IPS-11a (cell line): ENCODE results near the gene SRD5A1.

Experiments used
- H3K4me3 ChIP-seq: one replicate; pipeline ENCODE4 v1.5.1; 2013; ENCODE audit warnings: low read depth, low read length, control low read depth

SRD5A1 gene

DNA sequence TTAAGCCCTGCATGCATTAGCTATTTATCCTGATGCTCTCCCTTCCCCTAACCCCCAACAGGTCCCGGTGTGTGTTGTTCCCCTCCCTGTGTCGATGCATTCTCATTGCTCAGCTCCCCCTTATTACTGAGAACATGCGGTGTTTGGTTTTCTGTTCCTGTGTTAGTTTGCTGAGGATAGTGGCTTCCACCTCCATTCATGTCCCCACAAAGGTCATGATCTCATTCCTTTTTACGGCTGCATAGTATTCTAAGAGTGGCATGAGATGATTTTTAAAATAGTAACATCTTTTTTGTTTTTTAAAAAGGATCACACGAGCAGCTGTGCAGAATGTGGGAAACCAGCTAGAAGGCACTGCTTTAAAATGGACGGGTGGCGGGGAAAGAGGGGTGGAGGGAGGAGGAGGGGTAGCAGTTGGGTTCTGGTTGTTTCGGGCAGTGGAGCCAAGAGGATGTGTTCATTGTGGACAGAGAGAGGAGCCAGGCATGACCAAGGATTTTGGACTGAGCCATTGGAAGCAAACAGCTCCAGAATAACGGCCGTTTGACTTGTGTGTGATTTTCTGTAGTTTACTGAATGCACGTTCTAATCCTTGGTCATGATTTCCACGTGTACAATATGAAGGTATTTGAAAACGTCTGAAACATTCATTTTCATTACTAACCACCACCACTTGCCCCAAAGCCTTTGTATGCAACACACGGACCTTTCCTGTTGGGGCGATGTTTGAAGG is 78.3 kb downstream of the SRD5A1 start:
- H3K4me3 ChIP-seq = peak overlapping the region; percentile 72

DNA sequence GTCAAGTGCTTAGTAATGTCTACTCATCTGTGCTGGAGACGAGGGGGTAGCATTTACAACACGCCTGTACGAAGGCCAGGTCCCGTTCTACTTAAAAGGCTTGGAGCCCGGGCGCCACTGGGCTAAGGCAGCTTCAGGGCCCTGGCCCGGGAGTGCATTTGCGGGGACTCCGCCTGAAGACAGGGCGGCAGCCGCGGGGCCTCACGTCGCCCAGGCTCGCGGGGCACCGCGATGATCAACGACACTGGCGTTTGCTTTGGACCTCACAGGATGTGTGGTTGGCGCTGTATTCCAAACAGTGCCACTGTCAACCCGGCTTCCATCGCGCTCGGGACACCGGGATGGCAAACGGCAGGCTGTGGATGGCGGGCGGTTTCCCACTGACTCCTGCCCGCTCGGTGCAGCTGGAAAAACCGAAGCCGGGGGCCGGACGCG is 78.9 kb downstream of the SRD5A1 start:
- peak overlapping the region; percentile 72 for H3K4me3 ChIP-seq

DNA sequence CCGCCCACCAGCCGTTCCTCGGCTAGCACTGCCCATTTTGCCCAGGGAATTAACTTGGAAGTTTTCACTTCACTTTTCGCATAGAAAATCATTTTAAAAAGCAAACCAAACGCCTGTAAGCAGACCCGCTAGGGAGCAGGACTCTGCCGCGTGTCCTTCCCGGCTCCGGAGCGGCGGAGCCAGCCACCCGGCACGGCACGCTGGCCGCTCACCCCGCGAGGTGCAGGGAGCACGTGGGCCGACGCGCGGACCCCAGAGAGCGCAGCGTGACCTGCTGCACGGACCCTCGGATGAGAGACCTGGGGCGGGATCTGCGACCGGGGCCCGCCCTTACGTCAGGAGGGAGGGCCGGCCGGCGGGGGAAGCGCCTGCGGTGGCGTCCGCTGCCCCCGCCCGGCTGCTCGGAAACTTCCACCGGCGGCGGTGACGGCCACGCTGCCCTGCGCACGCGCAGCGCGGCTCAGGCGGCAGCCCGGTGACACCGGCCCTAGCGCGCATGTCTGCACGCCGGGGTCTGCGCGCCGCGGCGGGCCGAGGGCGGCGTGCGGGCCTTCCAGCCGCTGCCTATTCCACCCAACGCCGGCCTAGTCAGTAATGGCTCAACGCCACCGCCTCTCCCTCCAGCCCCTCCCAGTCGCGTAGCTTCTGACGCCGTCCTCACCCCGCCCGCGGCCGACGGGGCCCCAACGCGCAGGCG is 79.5 kb downstream of the SRD5A1 start:
- H3K4me3 ChIP-seq = peak overlapping the region; percentile 72

DNA sequence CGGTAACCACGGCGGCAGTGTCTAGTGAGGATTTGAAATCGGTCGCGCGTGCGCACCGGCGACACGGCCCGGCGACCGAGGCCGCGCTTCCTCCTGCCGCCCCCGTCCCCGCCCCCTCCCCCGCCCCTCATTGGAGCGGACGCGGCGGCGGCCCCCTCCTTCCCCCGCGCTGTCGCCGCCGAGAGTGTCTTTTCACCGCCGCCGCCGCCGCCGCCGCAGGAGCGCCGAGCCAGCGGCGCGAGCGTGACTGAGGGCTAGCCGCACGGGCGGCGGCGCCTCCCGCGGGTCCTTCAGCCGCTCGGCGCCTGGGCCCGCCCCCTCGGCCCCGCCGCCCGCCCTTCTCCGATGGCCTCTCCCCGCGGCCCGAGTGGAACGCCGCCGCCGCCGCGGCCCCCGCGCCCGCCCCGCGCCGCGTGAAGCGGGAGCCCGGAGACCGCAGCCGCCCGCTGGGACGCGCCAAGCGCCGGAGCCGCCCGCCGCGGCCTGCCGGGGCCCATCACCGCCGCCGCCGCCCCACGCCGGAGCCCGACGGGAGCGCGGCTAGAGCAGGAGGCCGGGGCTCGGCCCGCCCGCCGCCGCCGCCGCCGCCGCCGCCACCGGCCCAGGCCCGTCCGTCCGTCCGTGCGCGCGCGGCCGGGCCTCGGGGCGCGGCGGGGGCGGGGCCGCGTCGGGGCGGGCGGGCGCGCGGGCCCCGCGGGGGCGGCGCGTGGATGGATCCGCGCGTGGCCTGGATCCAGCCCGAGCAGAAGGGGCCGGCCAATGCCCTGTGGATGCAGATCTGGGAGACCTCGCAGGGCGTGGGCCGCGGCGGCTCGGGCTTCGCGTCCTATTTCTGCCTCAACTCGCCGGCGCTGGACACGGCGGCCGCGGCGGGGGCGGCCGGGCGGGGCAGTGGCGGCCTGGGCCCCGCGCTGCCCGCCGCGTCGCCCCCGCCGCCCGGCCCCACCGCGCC is 80.3 kb downstream of the SRD5A1 start, which contains the start of gene TENT4A:
TSS of gene TENT4A (plus strand) at position 159 of the 952 bp plus-strand sequence. CDS start at position 711, 552 bp downstream.
- H3K4me3 ChIP-seq = peak within 1 kb of the TSS; percentile 72

DNA sequence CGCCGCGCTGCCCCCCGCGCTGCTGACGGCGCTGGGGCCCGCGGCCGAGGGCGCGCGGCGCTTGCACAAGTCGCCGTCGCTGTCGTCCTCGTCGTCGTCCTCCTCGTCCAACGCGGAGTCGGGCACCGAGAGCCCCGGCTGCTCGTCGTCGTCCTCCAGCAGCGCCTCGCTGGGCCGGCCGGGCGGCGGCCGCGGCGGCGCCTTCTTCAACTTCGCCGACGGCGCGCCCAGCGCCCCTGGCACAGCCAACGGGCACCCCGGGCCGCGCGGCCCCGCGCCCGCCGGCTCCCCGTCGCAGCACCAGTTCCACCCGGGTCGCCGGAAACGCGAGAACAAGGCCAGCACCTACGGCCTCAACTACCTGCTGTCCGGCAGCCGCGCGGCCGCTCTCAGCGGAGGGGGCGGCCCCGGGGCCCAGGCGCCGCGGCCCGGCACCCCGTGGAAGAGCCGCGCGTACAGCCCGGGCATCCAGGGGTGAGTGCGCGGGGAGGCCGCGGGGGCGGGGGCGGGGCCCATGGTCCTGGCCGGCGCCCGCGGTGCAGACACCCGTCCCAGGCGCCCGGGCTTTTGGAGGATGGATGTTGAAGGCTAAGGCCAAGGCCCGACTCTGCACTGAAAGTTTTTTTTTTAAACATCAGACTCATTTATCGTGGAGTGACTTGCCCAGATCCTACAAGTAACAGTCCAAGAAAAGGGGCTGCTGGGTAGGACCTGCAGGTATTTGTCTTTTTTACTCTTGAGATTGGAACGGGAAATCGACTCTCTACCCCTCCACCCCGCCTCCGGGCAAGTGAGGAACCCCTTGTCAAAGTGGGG is 81.2 kb downstream of the SRD5A1 start:
- H3K4me3 ChIP-seq = peak overlapping the region; percentile 56

- peak overlapping the region; percentile 56 for H3K4me3 ChIP-seq
These were observed 82.0 kb downstream of the SRD5A1 start for GRCh38 chr5:6715271-6715670.

DNA sequence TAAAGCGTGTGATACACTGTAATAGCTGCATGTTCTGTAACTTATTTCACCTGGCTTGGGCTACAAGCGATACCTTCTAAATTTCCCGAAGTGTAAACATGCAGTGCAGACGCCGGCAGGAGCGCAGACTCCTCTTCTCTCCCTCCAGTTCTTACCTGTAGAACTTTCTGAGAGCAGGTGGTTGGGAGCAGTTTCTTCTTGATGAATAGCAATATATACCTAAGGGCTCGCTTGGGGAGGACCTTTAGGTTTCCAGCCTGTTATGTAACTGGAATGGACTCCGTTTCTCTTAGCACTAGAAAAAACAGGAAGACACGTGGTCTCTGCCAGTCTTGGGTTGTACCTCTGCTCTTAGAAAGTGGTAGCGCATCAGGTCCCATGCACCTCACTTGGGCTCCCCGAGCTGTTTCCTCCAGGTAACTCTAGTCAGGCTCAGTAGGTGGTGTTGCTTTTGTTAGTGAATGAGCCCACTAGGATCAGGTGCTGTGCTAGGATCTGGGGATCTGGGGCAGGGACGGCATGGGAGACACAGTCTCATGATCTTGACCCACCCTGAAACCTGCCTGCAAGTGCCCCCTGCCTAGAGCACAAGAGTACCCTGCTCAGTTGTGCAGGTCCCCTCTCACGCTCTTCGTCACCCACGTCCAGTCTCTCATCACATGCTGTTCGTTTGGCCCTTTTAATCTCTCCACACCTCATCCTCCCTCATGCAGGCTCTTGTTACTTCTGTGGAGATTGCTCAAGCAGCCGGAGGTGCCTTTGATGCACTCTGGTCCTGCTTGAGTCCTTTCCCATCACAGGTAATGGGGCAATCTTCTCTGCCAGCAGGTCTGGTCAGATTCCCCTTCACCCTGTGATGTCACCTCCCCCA is 82.8 kb downstream of the SRD5A1 start:
- H3K4me3 ChIP-seq = no peak overlapping the region

- no peak overlapping the region for H3K4me3 ChIP-seq
These were observed 83.4 kb downstream of the SRD5A1 start for GRCh38 chr5:6716629-6717149.

DNA sequence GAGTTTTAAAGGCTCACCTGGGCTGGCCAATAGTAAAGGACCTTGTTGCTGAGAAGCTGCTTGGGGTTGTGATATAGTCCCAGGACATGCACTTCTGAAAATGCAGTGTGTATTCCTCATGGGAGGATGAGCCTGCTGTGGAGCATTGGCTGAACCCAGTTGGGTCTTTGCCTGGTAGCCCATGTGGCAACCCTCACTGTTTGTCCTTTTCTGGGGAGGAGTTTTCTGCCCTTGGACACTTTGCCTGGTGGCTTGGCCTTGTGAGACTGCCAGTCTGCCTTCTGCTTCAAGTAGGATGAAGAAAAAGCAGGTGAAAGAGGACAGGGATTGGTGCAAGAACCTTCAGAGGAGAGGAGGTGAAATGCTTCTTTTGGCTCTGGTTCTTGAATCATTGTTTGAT is 84.0 kb downstream of the SRD5A1 start:
- H3K4me3 ChIP-seq = no peak overlapping the region

- H3K4me3 ChIP-seq = no peak overlapping the region
These were observed 84.4 kb downstream of the SRD5A1 start for GRCh38 chr5:6717687-6718086.

DNA sequence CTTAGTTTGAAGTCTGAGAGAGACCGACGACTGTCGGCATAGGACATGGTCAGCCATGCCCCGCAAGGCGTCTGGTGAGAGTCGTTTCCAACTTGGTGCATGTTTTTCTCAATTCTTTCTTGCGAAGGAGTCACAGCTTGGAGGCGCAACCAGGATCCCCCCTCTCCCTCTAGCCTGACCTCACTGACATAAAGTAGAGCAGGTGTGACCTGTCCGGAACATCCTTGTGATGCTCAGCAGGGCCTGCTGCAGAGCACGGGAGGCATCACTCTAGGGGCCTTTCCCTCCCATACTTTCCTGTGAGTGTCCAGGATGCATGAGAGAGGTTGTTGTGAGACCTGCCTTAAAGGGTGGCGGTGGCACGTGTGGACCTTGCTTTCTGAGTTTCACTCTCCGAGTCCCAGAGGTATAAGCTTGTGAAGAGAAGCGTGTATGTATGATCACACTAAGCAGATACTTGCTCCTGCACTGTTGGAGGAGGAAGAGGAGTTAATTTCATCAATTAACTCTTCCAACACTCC is 85.0 kb downstream of the SRD5A1 start:
- H3K4me3 ChIP-seq = no peak overlapping the region

- no peak overlapping the region for H3K4me3 ChIP-seq
These were observed 85.5 kb downstream of the SRD5A1 start for GRCh38 chr5:6718718-6719117.

DNA sequence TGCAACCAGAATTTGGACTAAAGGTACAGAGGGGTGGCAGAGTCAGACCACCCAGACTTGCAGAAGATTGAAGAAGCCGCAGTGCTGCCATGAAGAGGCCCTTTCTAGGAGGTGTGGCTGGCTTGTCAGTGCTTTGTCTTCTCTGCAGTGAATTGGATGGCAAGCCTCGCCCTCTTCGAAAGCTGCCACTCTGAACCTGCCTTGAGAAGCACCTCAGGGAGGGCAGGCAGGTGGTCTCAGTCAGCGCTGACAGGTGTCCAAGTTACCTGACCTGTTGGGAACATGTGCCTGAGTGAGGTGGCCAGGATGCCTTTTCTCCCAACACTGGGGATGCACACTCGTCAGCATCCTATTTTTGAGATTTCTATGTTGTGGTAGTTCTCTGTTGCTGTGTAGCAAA is 86.2 kb downstream of the SRD5A1 start:
- H3K4me3 ChIP-seq = no peak overlapping the region

DNA sequence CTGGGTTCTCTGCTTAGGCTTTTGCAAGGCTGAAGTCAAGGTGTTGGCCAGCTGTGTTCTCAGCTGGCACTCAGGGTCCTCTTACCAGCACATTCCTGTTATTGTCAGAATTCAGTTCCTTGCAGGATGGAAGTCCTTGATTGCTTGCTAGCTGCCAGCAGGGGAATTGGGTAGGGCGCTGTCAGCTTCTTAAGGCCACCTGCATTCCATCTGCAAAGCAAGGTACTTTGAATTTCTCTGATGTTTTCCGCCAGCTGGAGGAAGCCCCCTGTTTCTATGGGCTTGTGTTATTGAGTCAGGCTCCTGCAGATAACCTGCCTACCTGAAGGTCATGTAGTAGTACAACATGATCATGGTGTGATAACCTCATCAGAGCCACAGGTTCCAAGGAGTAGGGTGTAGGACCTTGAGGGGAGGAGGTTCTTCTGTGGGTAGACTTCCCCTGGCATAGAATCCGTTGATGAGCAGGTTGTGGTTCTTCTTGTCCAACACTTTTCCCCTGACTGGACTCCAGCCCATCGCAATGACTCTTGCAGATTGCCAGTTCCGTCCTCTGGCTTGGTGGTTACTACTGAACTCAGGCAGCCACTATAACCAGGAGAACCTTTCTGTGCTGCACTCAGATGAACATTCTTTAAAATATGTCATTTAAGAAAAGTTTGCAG is 86.8 kb downstream of the SRD5A1 start:
- no peak overlapping the region for H3K4me3 ChIP-seq

GRCh38 chr5:6720561-6720921 is 87.3 kb downstream of the SRD5A1 start:
- H3K4me3 ChIP-seq = no peak overlapping the region

DNA sequence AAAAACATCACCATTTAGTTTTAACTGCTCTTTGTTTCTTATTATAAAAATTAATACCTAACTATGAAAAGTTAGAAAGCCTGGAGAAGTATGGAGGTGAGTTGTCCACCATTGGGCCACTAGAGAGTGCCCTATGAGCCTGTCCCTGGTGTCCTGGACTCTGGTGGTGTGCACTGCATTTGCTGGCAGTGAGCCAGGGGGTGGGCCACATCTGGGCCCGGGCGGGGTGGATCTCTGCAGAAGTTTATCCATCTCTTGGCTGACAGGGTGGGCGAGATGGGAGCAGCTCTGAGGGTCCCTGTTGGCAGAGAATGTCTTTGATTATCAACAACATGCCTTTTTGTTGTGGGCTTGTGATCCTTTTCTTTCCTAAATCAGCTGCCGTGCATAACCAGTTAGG is 88.2 kb downstream of the SRD5A1 start:
- H3K4me3 ChIP-seq = no peak overlapping the region

DNA sequence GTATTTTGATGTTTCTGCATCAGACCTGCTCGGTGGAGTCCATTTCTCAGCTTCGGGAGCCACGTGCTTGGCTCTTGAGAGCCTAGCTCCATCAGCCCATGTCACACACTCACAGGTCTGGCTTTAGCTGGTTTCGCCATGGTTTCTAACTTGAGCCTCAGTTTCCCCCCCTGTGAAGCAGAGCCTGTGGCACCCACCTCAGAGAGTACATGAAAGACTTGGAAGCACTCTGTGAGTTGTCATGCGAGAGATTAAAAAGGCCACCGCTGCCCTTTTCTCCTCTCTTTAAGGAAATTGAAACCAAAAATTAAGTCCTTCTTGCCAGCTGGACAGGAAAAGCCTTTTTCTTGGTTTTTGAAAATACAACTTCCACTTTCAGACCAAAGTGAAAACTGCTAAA is 88.8 kb downstream of the SRD5A1 start:
- H3K4me3 ChIP-seq = no peak overlapping the region

GRCh38 chr5:6723122-6723815 is 90.0 kb downstream of the SRD5A1 start:
- no peak overlapping the region for H3K4me3 ChIP-seq
